Common myeloid progenitor, CD34-positive (primary cell): ENCODE measurements around the gene CNP.
"Not testable (repeated sequence)": the region's sequence is repeated elsewhere in the genome, so short reads cannot be mapped to it uniquely, and the experiment has no call there.

Experiments
- CTCF ChIA-PET: fragments of 350-600 bp; sonication (Branson Sonifier 250); formaldehyde crosslinking; loops from one replicate; lab custom pipeline; 2021; ENCODE audit warnings: antibody characterized with exemption; lab: Charles Lee
- POLR2A ChIA-PET: fragments of 350-600 bp; sonication (Branson Sonifier 250); formaldehyde crosslinking; loops from one replicate; lab custom pipeline; 2021; ENCODE audit warnings: antibody characterized with exemption; lab: Charles Lee
- DNase-seq, 3 donors: peaks; one replicate each; pipeline versions ENCODE4 v3.0.0 to v3.0.0-alpha.2; 2013
- H3K27ac ChIP-seq, 2 experiments: 1 replicate in 1 of 2; 2 replicates in 1 of 2; pipeline ENCODE4 v1.7.0; 2013; ENCODE audit warnings: inconsistent platforms in 2 of 2, low read length in 2 of 2, mild to moderate bottlenecking in 2 of 2, low read depth in 1 of 2, moderate library complexity in 1 of 2; ENCODE audit not compliant: severe bottlenecking in 2 of 2, insufficient read depth in 1 of 2, poor library complexity in 1 of 2
- H3K27me3 ChIP-seq, 5 experiments: replicated peaks in 2 of 5; 1 replicate in 3 of 5; 2 replicates in 2 of 5; pipeline versions ENCODE4 v1.6.1 to v1.7.0; 2013; ENCODE audit warnings: low read length in 4 of 5, mild to moderate bottlenecking in 2 of 5, moderate library complexity in 2 of 5, inconsistent platforms in 1 of 5; ENCODE audit not compliant: insufficient read depth in 5 of 5, control insufficient read depth in 4 of 5
- H3K36me3 ChIP-seq, 4 experiments: 1 replicate in 2 of 4; 2 replicates in 2 of 4; pipeline versions ENCODE4 v1.6.1 to v1.7.0; 2013; ENCODE audit warnings: low read length in 3 of 4, control low read depth in 1 of 4, mild to moderate bottlenecking in 1 of 4; ENCODE audit not compliant: control insufficient read depth in 4 of 4, insufficient read depth in 4 of 4
- H3K4me1 ChIP-seq, 4 experiments: 1 replicate in 3 of 4; 2 replicates in 1 of 4; pipeline versions ENCODE4 v1.6.1 to v1.7.1; 2013; ENCODE audit warnings: low read length in 3 of 4, mild to moderate bottlenecking in 3 of 4, control low read depth in 1 of 4, inconsistent platforms in 1 of 4, moderate library complexity in 1 of 4; ENCODE audit not compliant: control insufficient read depth in 4 of 4, insufficient read depth in 4 of 4; ENCODE audit errors: control extremely low read depth in 1 of 4
- H3K4me3 ChIP-seq, 7 experiments: 1 replicate in 4 of 7; 2 replicates in 3 of 7; pipeline versions ENCODE4 v1.5.1 to v1.7.0; 2013; ENCODE audit warnings: mild to moderate bottlenecking in 7 of 7, low read length in 6 of 7, moderate library complexity in 6 of 7, inconsistent platforms in 2 of 7, low read depth in 2 of 7, control low read depth in 1 of 7; ENCODE audit not compliant: insufficient read depth in 4 of 7, control insufficient read depth in 1 of 7; ENCODE audit errors: extremely low read depth in 1 of 7
- H3K9me3 ChIP-seq, 5 experiments: 1 replicate in 4 of 5; 2 replicates in 1 of 5; pipeline versions ENCODE4 v1.6.1 to v1.7.1; 2013; ENCODE audit warnings: low read length in 4 of 5, mild to moderate bottlenecking in 2 of 5, inconsistent platforms in 1 of 5, low read depth in 1 of 5, moderate library complexity in 1 of 5; ENCODE audit not compliant: control insufficient read depth in 4 of 5, insufficient read depth in 2 of 5; ENCODE audit errors: control extremely low read depth in 1 of 5
- WGBS: methylation state at CpG from one replicate; pipeline ENCODE4 v1.1.5; 2013; ENCODE audit not compliant: insufficient coverage; 5-methylcytosine and 5-hydroxymethylcytosine counted together

CNP gene

GRCh38 chr17:41931715-41932114 lies 34.9 kb upstream of the CNP start:
- peaks cover 5 to 37% (median 22%) of the 10 kb centered on the region in 4 experiments for H3K4me1 ChIP-seq
- POLR2A ChIA-PET: interaction anchor here (1.2 kb wide), 1 partner anchor 13 kb away, joined by 3 read pairs; no protein-coding TSS in a partner anchor
- CTCF ChIA-PET, H3K9me3 ChIP-seq, H3K36me3 ChIP-seq, DNase-seq, H3K27ac ChIP-seq, H3K27me3 ChIP-seq, H3K4me3 ChIP-seq: not testable (repeated sequence)
- WGBS: no CpG with 5 or more reads among the region's 4 CpGs

- Histone ChIP-seq H3K9me3 (no peaks in the 10 kb centered on the region), H3K4me3 (peak overlapping the region in 1 of 7 experiments; percentile 11), H3K27ac (no peak overlapping the region), H3K27me3 (no peaks in the 10 kb centered on the region), H3K4me1 (peaks cover 5 to 37% (median 22%) of the 10 kb centered on the region in 4 experiments), H3K36me3 (no peaks in the 10 kb centered on the region)
- peak in 2 of 3 donors; percentile 55 for DNase-seq
- ChIA-PET POLR2A (interaction anchor here (0.5 kb wide), 1 partner anchor 92 kb away, joined by 3 read pairs; no protein-coding TSS in a partner anchor), CTCF (interaction anchor here (0.6 to 1.4 kb wide), 5 partner anchors 13 to 1688 kb away, joined by 3 to 4 read pairs (median 3); no protein-coding TSS in a partner anchor)
- WGBS: 0% methylated on average over 1 of the region's 2 CpGs
These were observed 33.7 kb upstream of the CNP start for GRCh38 chr17:41932816-41933389.

GRCh38 chr17:41935641-41936040 lies 31.0 kb upstream of the CNP start:
- Histone ChIP-seq H3K27me3 (no peaks in the 10 kb centered on the region), H3K4me1 (peaks cover 0 to 21% (median 15%) of the 10 kb centered on the region in 4 experiments), H3K27ac (no peak overlapping the region), H3K9me3 (no peaks in the 10 kb centered on the region), H3K4me3 (no peak overlapping the region), H3K36me3 (no peaks in the 10 kb centered on the region)
- CTCF ChIA-PET: interaction anchor here (0.8 to 8.3 kb wide), 3 partner anchors 14 to 28 kb away, joined by 3 to 37 read pairs (median 3); no protein-coding TSS in a partner anchor
- WGBS: 99% methylated on average over 6 of the region's 6 CpGs
- DNase-seq: no peak
- POLR2A ChIA-PET: interaction anchor here (0.6 kb wide), 1 partner anchor 243 kb away, joined by 3 read pairs; no protein-coding TSS in a partner anchor

GRCh38 chr17:41937970-41938954 lies 28.3 kb upstream of the CNP start:
- peaks cover 0 to 6% (median 1%) of the 10 kb centered on the region in 4 experiments for H3K4me1 ChIP-seq
- POLR2A ChIA-PET: interaction anchor here (0.7 kb wide), 1 partner anchor 11 kb away, joined by 3 read pairs; no protein-coding TSS in a partner anchor
- no peaks in the 10 kb centered on the region for H3K9me3 ChIP-seq
- H3K27ac ChIP-seq: no peak overlapping the region
- DNase-seq: peak; percentile 50 to 85 (median 66)
- 89% methylated on average over 17 of the region's 19 CpGs for WGBS
- no peaks in the 10 kb centered on the region for H3K36me3 ChIP-seq
- no peak overlapping the region for H3K4me3 ChIP-seq
- CTCF ChIA-PET: interaction anchor here (1.4 to 8.3 kb wide), 2 partner anchors 8 to 25 kb away, joined by 4 to 37 read pairs; partner anchors contain the start of gene ODAD4
- H3K27me3 ChIP-seq: no peaks in the 10 kb centered on the region

- Histone ChIP-seq H3K4me3 (no peak overlapping the region), H3K4me1 (no peaks in the 10 kb centered on the region), H3K9me3 (no peaks in the 10 kb centered on the region), H3K27ac (no peak overlapping the region), H3K27me3 (no peaks in the 10 kb centered on the region), H3K36me3 (no peaks in the 10 kb centered on the region)
- WGBS: 97% methylated on average over 2 of the region's 4 CpGs
- ChIA-PET CTCF (interaction anchor here (0.6 to 8.3 kb wide), 3 partner anchors 9 to 213 kb away, joined by 3 to 37 read pairs (median 4); partner anchors contain the start of gene ODAD4), POLR2A (interaction anchor here (0.7 kb wide), 1 partner anchor 10 kb away, joined by 3 read pairs; no protein-coding TSS in a partner anchor)
- no peak for DNase-seq
These were observed 27.4 kb upstream of the CNP start for GRCh38 chr17:41939044-41939692.

GRCh38 chr17:41939693-41940090 lies 26.9 kb upstream of the CNP start:
- no peaks in the 10 kb centered on the region for H3K4me1 ChIP-seq
- no peaks in the 10 kb centered on the region for H3K36me3 ChIP-seq
- no peak overlapping the region for H3K4me3 ChIP-seq
- H3K27me3 ChIP-seq: no peaks in the 10 kb centered on the region
- ChIA-PET POLR2A (no interaction called here), CTCF (interaction anchor here (0.6 to 8.3 kb wide), 3 partner anchors 9 to 213 kb away, joined by 3 to 37 read pairs (median 4); partner anchors contain the start of gene ODAD4)
- WGBS: 97% methylated on average over 2 of the region's 6 CpGs
- no peak for DNase-seq
- H3K27ac ChIP-seq: no peak overlapping the region
- H3K9me3 ChIP-seq: no peaks in the 10 kb centered on the region
